Mesodermal cell (in vitro differentiated cells): ENCODE data around the gene PLXDC2.
"Not testable (repeated sequence)": the region's sequence is repeated elsewhere in the genome, so short reads cannot be mapped to it uniquely, and the experiment has no call there.

Source experiments
- H3K27ac ChIP-seq: 2 replicates; pipeline ENCODE4 v1.7.0; 2013; ENCODE audit warnings: mild to moderate bottlenecking, low read depth, low read length, moderate library complexity; ENCODE audit not compliant: severe bottlenecking
- H3K36me3 ChIP-seq: 2 replicates; pipeline ENCODE4 v1.7.1; 2013; ENCODE audit warnings: mild to moderate bottlenecking, low read length, moderate library complexity; ENCODE audit not compliant: control insufficient read depth, insufficient read depth
- H3K4me1 ChIP-seq: one replicate; pipeline ENCODE4 v1.7.1; 2013; ENCODE audit warnings: mild to moderate bottlenecking, low read length; ENCODE audit not compliant: insufficient read depth, control insufficient read depth, poor library complexity, severe bottlenecking
- H3K4me3 ChIP-seq: 2 replicates; pipeline ENCODE4 v1.7.0; 2013; ENCODE audit warnings: low read length, control low read depth, mild to moderate bottlenecking; ENCODE audit not compliant: insufficient read depth, poor library complexity, severe bottlenecking; ENCODE audit errors: extremely low read depth
- H3K9me3 ChIP-seq: 2 replicates; pipeline ENCODE4 v1.7.1; 2013; ENCODE audit warnings: mild to moderate bottlenecking, low read length, moderate library complexity; ENCODE audit not compliant: control insufficient read depth
- WGBS, 2 experiments: methylation state at CpG; one replicate each; pipeline ENCODE4 v1.1.5; 2013; ENCODE audit warnings: missing lambda C conversion rate in 2 of 2; ENCODE audit not compliant: insufficient coverage in 2 of 2; 5-methylcytosine and 5-hydroxymethylcytosine counted together

PLXDC2 gene

GRCh38 chr10:19998482-19998881 is 182.2 kb downstream of the PLXDC2 start:
- H3K36me3 ChIP-seq: no peaks in the 10 kb centered on the region
- no peaks in the 10 kb centered on the region for H3K4me1 ChIP-seq
- no peak overlapping the region for H3K4me3 ChIP-seq
- H3K9me3 ChIP-seq: no peaks in the 10 kb centered on the region
- no peak overlapping the region for H3K27ac ChIP-seq
- WGBS, 2 experiments: 90 to 100% methylated on average over 1 of the region's 2 CpGs

DNA sequence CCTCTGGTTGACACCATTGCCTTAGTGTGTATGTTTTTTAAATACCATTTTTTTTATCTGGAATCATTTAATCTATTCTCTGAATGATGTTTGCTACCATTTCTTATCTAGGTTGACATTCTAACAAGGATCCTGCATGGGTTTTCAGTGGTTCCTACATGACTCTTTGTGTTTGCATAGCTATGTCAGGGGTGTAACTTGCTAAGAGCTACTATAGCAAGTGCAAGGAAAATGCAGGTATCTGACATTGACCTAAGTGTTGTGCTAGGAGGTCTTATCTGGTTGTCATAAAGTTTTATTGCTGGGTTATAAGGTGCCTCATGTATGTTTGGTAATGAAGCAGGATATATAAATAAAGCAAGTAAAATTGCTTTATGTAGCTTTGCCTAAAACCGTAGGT is 183.2 kb downstream of the PLXDC2 start:
- no peaks in the 10 kb centered on the region for H3K36me3 ChIP-seq
- no peaks in the 10 kb centered on the region for H3K9me3 ChIP-seq
- H3K4me1 ChIP-seq: no peaks in the 10 kb centered on the region
- no peak overlapping the region for H3K27ac ChIP-seq
- no peak overlapping the region for H3K4me3 ChIP-seq
- WGBS, 2 experiments: no CpG with 5 or more reads among the region's 1 CpG

GRCh38 chr10:20002026-20002425 is 185.8 kb downstream of the PLXDC2 start:
- not testable (repeated sequence) for H3K4me1 ChIP-seq, H3K4me3 ChIP-seq
- WGBS, 2 experiments: 82% methylated on average over 1 of the region's 2 CpGs; no CpG with 5 or more reads in 1 of the 2 experiments

GRCh38 chr10:20002657-20003056 is 186.4 kb downstream of the PLXDC2 start:
- H3K36me3 ChIP-seq: no peaks in the 10 kb centered on the region
- no peak overlapping the region for H3K4me3 ChIP-seq
- WGBS, 2 experiments: 54 to 80% methylated on average over 2 to 3 of the region's 3 CpGs
- no peak overlapping the region for H3K27ac ChIP-seq
- H3K9me3 ChIP-seq: no peaks in the 10 kb centered on the region
- no peaks in the 10 kb centered on the region for H3K4me1 ChIP-seq

More at GRCh38 chr10:20002026-20002425, 185.8 kb downstream of the PLXDC2 start:
- H3K27ac ChIP-seq, H3K9me3 ChIP-seq, H3K36me3 ChIP-seq: not testable (repeated sequence)

GRCh38 chr10:20004087-20004523 is 187.9 kb downstream of the PLXDC2 start:
- Histone ChIP-seq H3K9me3 (no peaks in the 10 kb centered on the region), H3K27ac (no peak overlapping the region), H3K36me3 (no peaks in the 10 kb centered on the region), H3K4me1 (no peaks in the 10 kb centered on the region), H3K4me3 (no peak overlapping the region)
- WGBS, 2 experiments: 93 to 100% methylated on average over 2 to 3 of the region's 3 CpGs

- Histone ChIP-seq H3K36me3 (no peaks in the 10 kb centered on the region), H3K4me3 (no peak overlapping the region), H3K27ac (no peak overlapping the region), H3K4me1 (no peaks in the 10 kb centered on the region), H3K9me3 (no peaks in the 10 kb centered on the region)
- 93 to 97% methylated on average over 4 to 7 of the region's 8 CpGs for WGBS, 2 experiments
Measured at GRCh38 chr10:20005638-20006037, 189.4 kb downstream of the PLXDC2 start.

DNA sequence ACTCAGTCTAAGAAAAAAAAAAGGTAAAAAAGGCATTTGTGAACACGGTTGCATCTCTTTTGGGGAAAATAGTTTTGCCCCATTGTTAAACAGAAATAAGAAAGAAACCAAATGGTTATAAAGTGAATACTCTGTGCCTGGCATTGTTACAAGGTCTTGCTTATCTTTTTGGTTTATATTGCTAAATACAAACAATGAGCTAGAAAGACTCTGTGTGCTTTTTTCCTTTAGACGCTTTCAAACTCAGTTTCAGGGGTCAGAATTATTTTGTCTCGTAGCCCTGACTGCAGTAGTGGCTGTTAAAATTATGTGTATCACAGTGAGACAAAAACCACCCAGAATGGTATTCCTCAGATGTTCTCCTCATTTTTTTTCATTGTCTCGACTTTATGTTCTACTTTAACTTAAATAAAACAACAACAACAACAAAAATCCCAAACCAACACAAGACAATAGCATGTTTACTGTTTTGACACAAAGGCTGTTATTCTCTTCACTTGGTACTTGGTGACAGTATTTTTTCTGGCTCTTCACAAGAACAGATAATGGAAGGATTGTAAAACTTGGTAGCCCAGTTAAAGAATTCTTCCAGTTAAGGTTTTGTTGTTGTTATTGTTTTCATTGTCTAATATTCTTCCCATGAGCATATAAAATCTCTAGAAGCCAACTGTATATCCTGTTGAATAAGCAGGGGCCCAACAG is 190.1 kb downstream of the PLXDC2 start:
- WGBS, 2 experiments: 63 to 93% methylated on average over 1 to 3 of the region's 4 CpGs
- Histone ChIP-seq H3K4me3 (no peak overlapping the region), H3K9me3 (no peaks in the 10 kb centered on the region), H3K36me3 (no peaks in the 10 kb centered on the region), H3K4me1 (no peaks in the 10 kb centered on the region), H3K27ac (no peak overlapping the region)

DNA sequence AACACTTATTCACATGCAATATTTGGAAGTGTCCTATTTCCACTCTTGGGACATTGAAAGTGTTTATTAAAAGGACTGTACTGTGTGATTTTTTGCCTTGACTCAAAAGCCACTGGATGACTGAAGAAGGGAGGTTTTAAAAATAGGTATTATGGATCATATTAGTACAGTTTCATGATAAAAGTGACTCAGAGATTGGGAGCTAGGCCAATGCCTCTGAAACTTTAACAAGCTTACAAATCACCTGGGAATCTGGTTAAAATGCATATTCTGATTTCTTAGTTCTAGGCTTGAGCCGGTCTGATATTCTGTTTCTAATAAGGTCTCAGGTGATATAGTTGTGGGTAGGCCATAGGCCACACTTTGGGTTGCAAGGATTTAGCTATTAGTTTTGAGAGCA is 191.2 kb downstream of the PLXDC2 start:
- Histone ChIP-seq H3K27ac (no peak overlapping the region), H3K36me3 (no peaks in the 10 kb centered on the region), H3K4me3 (no peak overlapping the region), H3K9me3 (no peaks in the 10 kb centered on the region), H3K4me1 (no peaks in the 10 kb centered on the region)
- 100% methylated on average over 1 of the region's 1 CpG; no CpG with 5 or more reads in 1 of the 2 experiments for WGBS, 2 experiments

DNA sequence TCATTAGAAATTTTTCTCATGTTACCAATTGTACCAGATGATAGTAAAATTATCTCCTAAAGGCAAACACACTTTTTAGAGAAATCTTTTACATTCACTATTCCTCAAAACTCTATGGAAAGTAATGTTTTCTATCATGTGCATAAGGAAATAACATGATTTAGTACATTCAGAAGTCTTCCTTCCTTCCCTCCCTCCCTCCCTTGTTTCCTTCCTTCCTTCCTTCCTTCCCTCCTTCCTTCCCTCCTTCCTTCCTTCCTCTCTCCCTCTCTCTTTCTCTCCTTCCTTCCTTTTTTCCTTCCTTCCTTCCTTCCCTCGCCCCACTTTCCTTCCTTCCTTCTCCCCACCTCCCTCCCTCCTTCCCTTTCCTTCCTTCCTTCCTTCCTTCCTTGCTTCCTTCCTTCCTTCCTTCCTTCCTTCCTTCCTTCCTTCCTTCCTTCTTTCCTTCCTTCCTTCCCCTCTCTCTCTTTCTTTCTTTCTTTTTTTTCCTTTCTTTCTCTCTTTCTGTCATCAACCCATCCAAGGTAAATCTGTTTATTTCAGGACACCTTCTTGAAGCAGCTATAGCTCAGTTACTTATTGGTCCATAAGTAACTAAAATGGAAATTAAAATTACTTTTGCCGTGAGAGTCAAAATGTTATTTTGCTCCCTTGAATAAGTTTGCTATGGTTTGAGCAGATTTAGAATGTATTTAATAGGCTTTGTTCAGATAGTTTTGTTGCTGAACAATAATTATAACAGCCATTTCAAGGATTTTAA is 197.9 kb downstream of the PLXDC2 start:
- Histone ChIP-seq H3K4me1 (no peaks in the 10 kb centered on the region), H3K27ac (no peak overlapping the region), H3K9me3 (no peaks in the 10 kb centered on the region), H3K36me3 (no peaks in the 10 kb centered on the region), H3K4me3 (no peak overlapping the region)
- WGBS, 2 experiments: 100% methylated on average over 1 of the region's 2 CpGs; no CpG with 5 or more reads in 1 of the 2 experiments

DNA sequence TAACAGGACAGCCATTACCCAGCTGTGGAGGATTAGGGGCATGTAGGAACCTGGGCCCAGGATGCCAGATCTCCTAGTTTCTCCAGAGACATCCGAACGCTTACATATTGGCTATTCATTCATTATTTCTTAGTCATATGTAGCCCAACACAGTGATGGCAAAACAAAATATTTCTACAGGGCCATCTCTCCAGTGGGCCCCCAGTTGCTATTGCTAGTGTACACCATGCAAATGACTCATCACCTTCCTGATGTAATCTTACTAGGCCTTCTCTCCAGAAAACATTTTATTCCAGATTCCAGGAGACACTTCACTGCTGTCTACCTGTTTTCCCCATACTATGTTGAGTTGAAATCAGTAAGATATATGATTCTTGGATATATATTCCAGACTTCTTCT is 201.7 kb downstream of the PLXDC2 start:
- Histone ChIP-seq H3K4me1 (no peaks in the 10 kb centered on the region), H3K36me3 (no peaks in the 10 kb centered on the region), H3K27ac (no peak overlapping the region), H3K9me3 (no peaks in the 10 kb centered on the region), H3K4me3 (no peak overlapping the region)
- WGBS, 2 experiments: 90% methylated on average over 2 of the region's 2 CpGs; no CpG with 5 or more reads in 1 of the 2 experiments

- Histone ChIP-seq H3K9me3 (no peaks in the 10 kb centered on the region), H3K27ac (no peak overlapping the region), H3K4me3 (no peak overlapping the region), H3K4me1 (no peaks in the 10 kb centered on the region), H3K36me3 (no peaks in the 10 kb centered on the region)
- no CpG with 5 or more reads among the region's 1 CpG for WGBS, 2 experiments
Measured at GRCh38 chr10:20020677-20021076, 204.4 kb downstream of the PLXDC2 start.
